ENCODE results near the gene CTXN1.

Gene CTXN1

DNA sequence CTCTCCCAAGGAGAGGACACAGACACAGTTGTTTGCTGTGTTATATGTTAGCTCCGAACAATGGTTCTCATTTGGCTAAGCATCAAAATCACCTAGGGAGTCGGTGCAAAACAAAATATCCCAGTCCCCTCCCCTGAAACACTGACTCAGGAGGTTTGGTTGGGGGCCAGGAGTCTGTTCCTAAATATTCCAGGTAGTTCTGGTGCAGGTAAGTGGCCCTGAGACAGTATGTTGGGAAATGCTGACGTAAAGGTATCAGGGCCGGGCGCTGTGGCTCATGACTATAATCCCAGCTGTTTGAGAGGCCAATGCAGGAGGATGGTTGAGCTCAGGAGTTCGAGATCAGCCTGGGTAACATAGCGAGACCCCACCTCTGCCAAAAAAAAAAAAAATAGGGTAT, 24.6 kb downstream of the CTXN1 start:
- H2AFZ ChIP-seq (ENCODE audit: low read length), result no peak overlapping the region
- TF ChIP-seq EZH2phosphoT487 (IDR thresholded peaks at IDR 0.05; ENCODE audit: borderline replicate concordance), result no peak
- TF ChIP-seq, protein P1, sequence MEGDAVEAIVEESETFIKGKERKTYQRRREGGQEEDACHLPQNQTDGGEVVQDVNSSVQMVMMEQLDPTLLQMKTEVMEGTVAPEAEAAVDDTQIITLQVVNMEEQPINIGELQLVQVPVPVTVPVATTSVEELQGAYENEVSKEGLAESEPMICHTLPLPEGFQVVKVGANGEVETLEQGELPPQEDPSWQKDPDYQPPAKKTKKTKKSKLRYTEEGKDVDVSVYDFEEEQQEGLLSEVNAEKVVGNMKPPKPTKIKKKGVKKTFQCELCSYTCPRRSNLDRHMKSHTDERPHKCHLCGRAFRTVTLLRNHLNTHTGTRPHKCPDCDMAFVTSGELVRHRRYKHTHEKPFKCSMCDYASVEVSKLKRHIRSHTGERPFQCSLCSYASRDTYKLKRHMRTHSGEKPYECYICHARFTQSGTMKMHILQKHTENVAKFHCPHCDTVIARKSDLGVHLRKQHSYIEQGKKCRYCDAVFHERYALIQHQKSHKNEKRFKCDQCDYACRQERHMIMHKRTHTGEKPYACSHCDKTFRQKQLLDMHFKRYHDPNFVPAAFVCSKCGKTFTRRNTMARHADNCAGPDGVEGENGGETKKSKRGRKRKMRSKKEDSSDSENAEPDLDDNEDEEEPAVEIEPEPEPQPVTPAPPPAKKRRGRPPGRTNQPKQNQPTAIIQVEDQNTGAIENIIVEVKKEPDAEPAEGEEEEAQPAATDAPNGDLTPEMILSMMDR (conservative IDR thresholded peaks at IDR 0.05; ENCODE audit: low read length), result no peak
- H3K27me3 ChIP-seq (ENCODE audit: insufficient read depth, low read length, poor library complexity, severe bottlenecking), result no peaks in the 10 kb centered on the region
- H3F3A ChIP-seq (ENCODE audit: low read depth), result no peaks in the 10 kb centered on the region
- H3K9ac ChIP-seq (ENCODE audit: low read depth, low read length, poor library complexity, severe bottlenecking), result no peak overlapping the region
- no peak overlapping the region for H3K4me3 ChIP-seq (ENCODE audit: low read length, poor library complexity, severe bottlenecking)
- H3K4me2 ChIP-seq (ENCODE audit: low read depth, low read length, poor library complexity, severe bottlenecking), result no peak overlapping the region
- H4K20me1 ChIP-seq (ENCODE audit: insufficient read depth, low read length, poor library complexity, severe bottlenecking), result peaks cover 24% of the 10 kb centered on the region
- H3K36me3 ChIP-seq (ENCODE audit: insufficient read depth, low read length), result no peaks in the 10 kb centered on the region
- no peaks in the 10 kb centered on the region for H3K9me2 ChIP-seq (replicated peaks; ENCODE audit: low read depth, low read length)
- H3K9me3 ChIP-seq (ENCODE audit: insufficient read depth, low read depth, low read length), result no peaks in the 10 kb centered on the region
- H3K4me1 ChIP-seq (ENCODE audit: insufficient read depth, low read length, poor library complexity, severe bottlenecking), result peaks cover 25% of the 10 kb centered on the region
- H3K79me2 ChIP-seq (ENCODE audit: insufficient read depth, low read length), result peaks cover 32% of the 10 kb centered on the region

DNA sequence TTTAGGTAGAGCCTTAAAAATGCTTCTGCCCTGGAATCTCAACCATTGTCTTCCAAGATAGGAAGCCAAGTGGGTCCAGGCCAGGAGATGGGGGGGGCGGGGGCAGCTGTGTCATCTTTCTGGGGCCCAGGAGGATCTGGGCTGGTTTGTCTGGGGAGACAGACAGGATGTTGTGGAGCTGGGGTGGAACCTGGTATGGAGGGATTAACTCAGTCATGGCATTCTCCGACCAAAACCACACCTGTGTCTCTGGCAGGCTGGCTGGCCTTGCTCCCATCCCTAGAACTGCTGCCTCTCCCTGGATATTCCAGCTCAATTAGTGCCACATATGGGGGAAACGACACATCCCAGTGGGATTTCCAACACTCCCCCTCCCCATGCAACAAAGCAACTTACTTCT, 25.0 kb downstream of the CTXN1 start:
- Histone ChIP-seq H3K4me2 (ENCODE audit: low read depth, low read length, poor library complexity, severe bottlenecking) (no peak overlapping the region), H4K20me1 (ENCODE audit: insufficient read depth, low read length, poor library complexity, severe bottlenecking) (peaks cover 20% of the 10 kb centered on the region), H3K27me3 (ENCODE audit: insufficient read depth, low read length, poor library complexity, severe bottlenecking) (no peaks in the 10 kb centered on the region), H3K9me3 (ENCODE audit: insufficient read depth, low read depth, low read length) (no peaks in the 10 kb centered on the region), H3K79me2 (ENCODE audit: insufficient read depth, low read length) (peaks cover 28% of the 10 kb centered on the region), H3K9ac (ENCODE audit: low read depth, low read length, poor library complexity, severe bottlenecking) (no peak overlapping the region), H3K4me1 (ENCODE audit: insufficient read depth, low read length, poor library complexity, severe bottlenecking) (peaks cover 21% of the 10 kb centered on the region), H3F3A (ENCODE audit: low read depth) (no peaks in the 10 kb centered on the region), H3K9me2 (replicated peaks; ENCODE audit: low read depth, low read length) (no peaks in the 10 kb centered on the region), H3K4me3 (ENCODE audit: low read length, poor library complexity, severe bottlenecking) (no peak overlapping the region), H2AFZ (ENCODE audit: low read length) (no peak overlapping the region), H3K36me3 (ENCODE audit: insufficient read depth, low read length) (no peaks in the 10 kb centered on the region)
- no peak for TF ChIP-seq EZH2phosphoT487 (IDR thresholded peaks at IDR 0.05; ENCODE audit: borderline replicate concordance)
- TF ChIP-seq, protein P1 (conservative IDR thresholded peaks at IDR 0.05; ENCODE audit: low read length), result no peak

DNA sequence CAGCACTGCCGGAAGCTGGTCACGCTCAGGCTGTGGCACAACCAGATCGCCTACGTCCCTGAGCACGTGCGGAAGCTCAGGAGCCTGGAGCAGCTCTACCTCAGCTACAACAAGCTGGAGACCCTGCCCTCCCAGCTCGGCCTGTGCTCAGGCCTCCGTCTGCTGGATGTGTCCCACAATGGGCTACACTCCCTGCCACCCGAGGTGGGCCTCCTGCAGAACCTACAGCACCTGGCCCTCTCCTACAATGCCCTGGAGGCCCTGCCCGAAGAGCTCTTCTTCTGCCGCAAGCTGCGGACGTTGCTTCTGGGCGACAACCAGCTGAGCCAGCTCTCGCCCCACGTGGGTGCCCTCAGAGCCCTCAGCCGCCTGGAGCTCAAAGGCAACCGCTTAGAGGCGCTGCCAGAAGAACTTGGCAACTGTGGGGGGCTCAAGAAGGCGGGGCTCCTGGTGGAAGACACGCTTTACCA, 25.5 kb downstream of the CTXN1 start:
- Histone ChIP-seq H3K9ac (ENCODE audit: low read depth, low read length, poor library complexity, severe bottlenecking) (no peak overlapping the region), H3K27me3 (ENCODE audit: insufficient read depth, low read length, poor library complexity, severe bottlenecking) (no peaks in the 10 kb centered on the region), H3K79me2 (ENCODE audit: insufficient read depth, low read length) (peaks cover 23% of the 10 kb centered on the region), H4K20me1 (ENCODE audit: insufficient read depth, low read length, poor library complexity, severe bottlenecking) (peaks cover 15% of the 10 kb centered on the region), H3K9me2 (replicated peaks; ENCODE audit: low read depth, low read length) (no peaks in the 10 kb centered on the region), H3K36me3 (ENCODE audit: insufficient read depth, low read length) (no peaks in the 10 kb centered on the region), H3F3A (ENCODE audit: low read depth) (no peaks in the 10 kb centered on the region), H3K4me3 (ENCODE audit: low read length, poor library complexity, severe bottlenecking) (no peak overlapping the region), H3K4me2 (ENCODE audit: low read depth, low read length, poor library complexity, severe bottlenecking) (no peak overlapping the region), H3K4me1 (ENCODE audit: insufficient read depth, low read length, poor library complexity, severe bottlenecking) (peaks cover 16% of the 10 kb centered on the region), H3K9me3 (ENCODE audit: insufficient read depth, low read depth, low read length) (no peaks in the 10 kb centered on the region), H2AFZ (ENCODE audit: low read length) (no peak overlapping the region)
- TF ChIP-seq, protein P1 (conservative IDR thresholded peaks at IDR 0.05; ENCODE audit: low read length), result no peak
- TF ChIP-seq EZH2phosphoT487 (IDR thresholded peaks at IDR 0.05; ENCODE audit: borderline replicate concordance), result no peak

All from Loucy (cell line).